Measurements from ENCODE around the gene HAO2.

HAO2 gene

DNA sequence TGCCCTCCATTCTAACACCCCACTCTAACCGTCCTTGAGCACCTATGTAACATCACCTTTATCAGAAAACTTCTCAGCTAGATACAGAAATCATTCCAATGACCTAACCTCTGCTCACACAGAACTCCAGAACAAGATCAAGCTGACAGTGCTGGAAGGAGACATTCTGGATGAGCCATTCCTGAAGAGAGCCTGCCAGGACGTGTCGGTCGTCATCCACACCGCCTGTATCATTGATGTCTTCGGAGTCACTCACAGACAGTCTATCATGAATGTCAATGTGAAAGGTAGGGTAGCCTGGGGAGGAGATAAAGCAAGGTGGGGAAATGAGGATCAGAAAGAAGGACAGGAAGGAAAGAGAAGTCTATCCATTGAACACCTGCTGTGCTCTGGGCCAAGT is 74.2 kb downstream of the HAO2 start:
- no peak for DNase-seq

All from CD4-positive, alpha-beta T cell treated with Interleukin-1 beta for 1 hour (primary cell).